Measurements from ENCODE around the gene RNF222. TPM values are rescaled to one million over a fixed set of nuclear protein-coding genes. Genes with fewer than 3 reads are reported as not detected.

The RNF222 gene
- polyA plus RNA-seq, 2 of the 4 experiments (the other 2 are of a cell fraction): not detected

DNA sequence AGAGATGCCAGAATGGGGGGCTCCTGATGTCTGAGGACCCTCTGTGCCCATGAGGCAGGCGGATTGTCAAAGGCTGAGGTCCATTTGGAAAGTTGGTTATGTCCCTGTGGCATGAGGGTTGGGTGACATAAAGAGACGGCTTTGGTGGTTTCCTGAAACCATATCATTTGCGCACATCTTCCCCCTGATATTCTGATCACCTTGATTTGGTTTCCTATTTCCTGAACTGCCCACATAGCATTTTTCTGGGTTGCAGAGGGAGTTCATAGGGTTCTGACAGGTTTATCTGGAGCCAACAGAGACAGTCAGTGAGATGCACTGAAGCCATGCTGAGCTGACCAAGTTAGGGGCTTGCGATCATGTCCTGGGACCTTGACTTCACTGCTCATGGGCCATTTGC, 15.7 kb upstream of the RNF222 start:
- no peak for ATAC-seq
- no peak for FAIRE-seq
- no peak for DNase-seq (ENCODE audit: low read depth in 1 of 2, low spot score in 1 of 2)
- H3K4me2 ChIP-seq: no peak overlapping the region
- H3K4me3 ChIP-seq: no peak overlapping the region
- H3K4me1 ChIP-seq: peaks cover 14% of the 10 kb centered on the region; the same call in 2 of the 3 replicates
- TF ChIP-seq HOXB5 (CRISPR knock-in tag; IDR thresholded peaks at IDR 0.05) (no peak), PBX3 (IDR thresholded peaks at IDR 0.05) (no peak), MAZ (IDR thresholded peaks at IDR 0.05; ENCODE audit: borderline replicate concordance, low read depth, low read length) (no peak), HEYL (CRISPR knock-in tag; IDR thresholded peaks at IDR 0.05) (no peak), HMGXB4 (CRISPR knock-in tag; IDR thresholded peaks at IDR 0.05; ENCODE audit: borderline replicate concordance) (no peak)
- H3K9me3 ChIP-seq: no peaks in the 10 kb centered on the region
- 62% methylated on average over 4 of the region's 4 CpGs for WGBS (ENCODE audit: missing lambda C conversion rate)
- POLR2A ChIA-PET: interaction anchor here (0.6 kb wide), 1 partner anchor 87 kb away, joined by 3 read pairs; no protein-coding TSS in a partner anchor
- no peak overlapping the region for H3K27ac ChIP-seq
- CTCF ChIA-PET: interaction anchor here (0.7 to 9.9 kb wide), 4 partner anchors 24 to 333 kb away, joined by 3 to 112 read pairs (median 7); no protein-coding TSS in a partner anchor

GRCh38 chr17:8412089-8412488, 14.5 kb upstream of the RNF222 start:
- Histone ChIP-seq H3K4me3 (no peak overlapping the region), H3K27ac (no peak overlapping the region), H3K9me3 (no peaks in the 10 kb centered on the region), H3K4me2 (no peak overlapping the region), H3K4me1 (peaks cover 6% of the 10 kb centered on the region; the same call in 2 of the 3 replicates)
- CTCF ChIA-PET: interaction anchor here (0.6 to 9.9 kb wide), 8 partner anchors 19 to 1040 kb away, joined by 3 to 112 read pairs (median 12); no protein-coding TSS in a partner anchor
- POLR2A ChIA-PET: no interaction called here
- TF ChIP-seq PBX3 (IDR thresholded peaks at IDR 0.05) (no peak), POLR2AphosphoS2 (conservative IDR thresholded peaks at IDR 0.05; ENCODE audit: low read length) (no peak), MYC (IDR thresholded peaks at IDR 0.05; ENCODE audit: borderline replicate concordance, low read length) (no peak), RFX5 (IDR thresholded peaks at IDR 0.05) (no peak), EP300 (IDR thresholded peaks at IDR 0.05) (no peak), FOSB (CRISPR knock-in tag; IDR thresholded peaks at IDR 0.05) (no peak)
- ATAC-seq (no peak), FAIRE-seq (no peak), DNase-seq (ENCODE audit: low read depth in 1 of 2, low spot score in 1 of 2) (no peak)
- 77% methylated on average over 5 of the region's 5 CpGs for WGBS (ENCODE audit: missing lambda C conversion rate)

DNA sequence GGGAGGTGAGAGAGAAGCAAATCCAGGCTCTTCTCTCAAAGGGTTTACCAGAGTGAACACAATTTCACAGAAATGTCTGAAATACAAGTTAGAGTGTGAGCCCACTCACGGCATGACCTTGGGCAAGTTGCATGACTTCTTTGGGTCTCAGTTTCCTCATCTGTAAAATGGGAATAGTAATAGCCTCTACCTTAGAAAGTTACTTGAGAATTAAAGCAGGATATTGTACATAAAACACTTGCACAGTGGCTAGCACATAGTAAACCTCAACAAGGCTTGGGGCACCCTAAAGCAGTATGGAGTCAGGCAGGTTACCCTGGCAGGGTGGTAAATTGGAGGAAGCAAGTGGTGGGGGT, 13.2 kb upstream of the RNF222 start:
- ChIA-PET CTCF (interaction anchor here (0.6 to 9.9 kb wide), 44 partner anchors 9 to 1381 kb away, joined by 3 to 112 read pairs (median 4); partner anchors contain the start of genes CCDC42, NDEL1 and RNF222), POLR2A (interaction anchor here (1.2 kb wide), 2 partner anchors 25 to 27 kb away, joined by 5 to 7 read pairs; partner anchors contain the start of gene NDEL1)
- FAIRE-seq (no peak), ATAC-seq (no peak), DNase-seq (ENCODE audit: low read depth in 1 of 2, low spot score in 1 of 2) (no peak)
- peaks cover 6% of the 10 kb centered on the region; the same call in 2 of the 3 replicates for H3K4me1 ChIP-seq
- 54% methylated on average over 1 of the region's 1 CpG for WGBS (ENCODE audit: missing lambda C conversion rate)
- TF ChIP-seq KDM1A (IDR thresholded peaks at IDR 0.05; ENCODE audit: low read depth) (0 out of 2 replicates have a peak, but pooled peaks have one; percentile 41), ZC3H11A (IDR thresholded peaks at IDR 0.05) (no peak), EHMT2 (IDR thresholded peaks at IDR 0.05; ENCODE audit: low read depth) (no peak), KDM5A (IDR thresholded peaks at IDR 0.05) (no peak), NR3C1 (IDR thresholded peaks at IDR 0.05) (no peak)
- no peak overlapping the region for H3K27ac ChIP-seq
- peak overlapping the region; percentile 62; the same call in 1 of the 3 replicates for H3K4me2 ChIP-seq
- H3K9me3 ChIP-seq: no peaks in the 10 kb centered on the region
- no peak overlapping the region for H3K4me3 ChIP-seq
